Measurements from ENCODE around the gene TRIM44.

Gene TRIM44

DNA sequence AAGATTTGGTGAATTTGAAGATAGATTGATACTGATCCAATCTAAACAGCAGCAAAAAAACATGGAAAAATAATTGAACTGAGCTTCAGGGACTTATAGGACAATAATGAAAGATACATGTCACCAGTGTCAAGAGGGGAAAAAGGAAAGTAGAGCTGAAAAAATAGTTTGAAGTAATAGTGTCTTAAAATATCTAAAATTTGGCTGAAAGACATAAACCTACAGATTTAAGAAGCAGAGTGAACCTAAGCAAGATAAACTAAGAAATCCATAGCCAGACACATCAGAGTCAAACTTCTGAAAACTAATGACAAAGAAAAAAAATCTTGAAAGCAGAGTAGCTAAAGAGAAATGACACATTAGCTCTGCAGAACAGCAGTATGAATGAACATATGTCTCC, 67.7 kb downstream of the TRIM44 start:
- Histone ChIP-seq H3F3A (ENCODE audit: low read depth) (no peaks in the 10 kb centered on the region), H2AFZ (ENCODE audit: low read length) (no peak overlapping the region), H3K4me2 (ENCODE audit: low read depth, low read length, poor library complexity, severe bottlenecking) (no peak overlapping the region), H3K36me3 (ENCODE audit: insufficient read depth, low read length) (peaks cover 77% of the 10 kb centered on the region), H3K9me3 (ENCODE audit: insufficient read depth, low read depth, low read length) (peaks cover 6% of the 10 kb centered on the region), H3K9ac (ENCODE audit: low read depth, low read length, poor library complexity, severe bottlenecking) (no peak overlapping the region), H3K4me3 (ENCODE audit: low read length, poor library complexity, severe bottlenecking) (no peak overlapping the region), H3K9me2 (replicated peaks; ENCODE audit: low read depth, low read length) (no peaks in the 10 kb centered on the region), H3K4me1 (ENCODE audit: insufficient read depth, low read length, poor library complexity, severe bottlenecking) (peaks cover 2% of the 10 kb centered on the region), H3K79me2 (ENCODE audit: insufficient read depth, low read length) (no peaks in the 10 kb centered on the region; the same call in 1 of the 2 replicates), H4K20me1 (ENCODE audit: insufficient read depth, low read length, poor library complexity, severe bottlenecking) (no peaks in the 10 kb centered on the region), H3K27me3 (ENCODE audit: insufficient read depth, low read length, poor library complexity, severe bottlenecking) (no peaks in the 10 kb centered on the region)
- TF ChIP-seq, protein P1, sequence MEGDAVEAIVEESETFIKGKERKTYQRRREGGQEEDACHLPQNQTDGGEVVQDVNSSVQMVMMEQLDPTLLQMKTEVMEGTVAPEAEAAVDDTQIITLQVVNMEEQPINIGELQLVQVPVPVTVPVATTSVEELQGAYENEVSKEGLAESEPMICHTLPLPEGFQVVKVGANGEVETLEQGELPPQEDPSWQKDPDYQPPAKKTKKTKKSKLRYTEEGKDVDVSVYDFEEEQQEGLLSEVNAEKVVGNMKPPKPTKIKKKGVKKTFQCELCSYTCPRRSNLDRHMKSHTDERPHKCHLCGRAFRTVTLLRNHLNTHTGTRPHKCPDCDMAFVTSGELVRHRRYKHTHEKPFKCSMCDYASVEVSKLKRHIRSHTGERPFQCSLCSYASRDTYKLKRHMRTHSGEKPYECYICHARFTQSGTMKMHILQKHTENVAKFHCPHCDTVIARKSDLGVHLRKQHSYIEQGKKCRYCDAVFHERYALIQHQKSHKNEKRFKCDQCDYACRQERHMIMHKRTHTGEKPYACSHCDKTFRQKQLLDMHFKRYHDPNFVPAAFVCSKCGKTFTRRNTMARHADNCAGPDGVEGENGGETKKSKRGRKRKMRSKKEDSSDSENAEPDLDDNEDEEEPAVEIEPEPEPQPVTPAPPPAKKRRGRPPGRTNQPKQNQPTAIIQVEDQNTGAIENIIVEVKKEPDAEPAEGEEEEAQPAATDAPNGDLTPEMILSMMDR (conservative IDR thresholded peaks at IDR 0.05; ENCODE audit: low read length) = no peak
- TF ChIP-seq EZH2phosphoT487 (IDR thresholded peaks at IDR 0.05; ENCODE audit: borderline replicate concordance) = no peak

DNA sequence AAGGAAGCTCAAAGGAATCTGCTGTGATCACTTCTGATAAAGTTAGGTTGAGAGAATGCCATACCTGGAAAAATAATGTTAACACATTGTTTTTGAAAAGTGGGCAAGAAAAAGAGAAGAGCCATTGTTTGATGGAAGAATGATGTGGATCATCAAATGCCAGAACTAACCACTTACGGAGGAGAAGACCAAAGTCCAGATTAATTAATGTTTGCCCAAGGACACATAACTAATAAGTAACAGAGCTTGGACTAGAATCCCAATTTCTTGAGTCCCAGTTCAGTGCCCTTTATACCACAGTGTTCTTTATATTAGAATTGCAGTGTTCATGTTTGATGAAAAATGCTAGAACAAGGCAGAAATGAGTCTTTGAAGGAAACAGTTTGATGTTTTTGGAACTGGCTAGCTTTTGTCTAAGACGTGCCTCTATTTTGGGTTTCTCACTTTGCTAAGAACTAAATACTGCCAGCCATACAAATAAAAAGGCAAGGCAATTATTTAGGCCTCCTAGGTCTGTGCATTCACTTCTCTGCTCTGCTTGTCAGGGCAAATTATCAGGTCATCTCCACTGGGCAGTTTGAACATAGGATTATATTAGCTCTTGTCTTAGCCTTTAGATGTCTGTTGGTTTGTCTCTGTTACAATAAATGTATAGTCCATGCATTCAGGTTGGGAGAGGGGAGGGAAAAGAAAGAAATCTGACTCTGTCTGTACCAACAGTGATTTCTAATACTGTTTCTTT, 72.3 kb downstream of the TRIM44 start:
- Histone ChIP-seq H3K9me3 (ENCODE audit: insufficient read depth, low read depth, low read length) (peaks cover 6% of the 10 kb centered on the region), H3F3A (ENCODE audit: low read depth) (no peaks in the 10 kb centered on the region), H4K20me1 (ENCODE audit: insufficient read depth, low read length, poor library complexity, severe bottlenecking) (no peaks in the 10 kb centered on the region), H3K4me1 (ENCODE audit: insufficient read depth, low read length, poor library complexity, severe bottlenecking) (peaks cover 12% of the 10 kb centered on the region), H2AFZ (ENCODE audit: low read length) (no peak overlapping the region), H3K27me3 (ENCODE audit: insufficient read depth, low read length, poor library complexity, severe bottlenecking) (no peaks in the 10 kb centered on the region), H3K9me2 (replicated peaks; ENCODE audit: low read depth, low read length) (no peaks in the 10 kb centered on the region), H3K4me2 (ENCODE audit: low read depth, low read length, poor library complexity, severe bottlenecking) (no peak overlapping the region), H3K36me3 (ENCODE audit: insufficient read depth, low read length) (peaks cover 68% of the 10 kb centered on the region), H3K4me3 (ENCODE audit: low read length, poor library complexity, severe bottlenecking) (no peak overlapping the region), H3K9ac (ENCODE audit: low read depth, low read length, poor library complexity, severe bottlenecking) (no peak overlapping the region), H3K79me2 (ENCODE audit: insufficient read depth, low read length) (no peaks in the 10 kb centered on the region)
- no peak for TF ChIP-seq EZH2phosphoT487 (IDR thresholded peaks at IDR 0.05; ENCODE audit: borderline replicate concordance)
- TF ChIP-seq, protein P1 (conservative IDR thresholded peaks at IDR 0.05; ENCODE audit: low read length) = no peak

GRCh38 chr11:35735411-35735810, 72.8 kb downstream of the TRIM44 start:
- TF ChIP-seq, protein P1 (conservative IDR thresholded peaks at IDR 0.05; ENCODE audit: low read length) = no peak
- no peak for TF ChIP-seq EZH2phosphoT487 (IDR thresholded peaks at IDR 0.05; ENCODE audit: borderline replicate concordance)
- Histone ChIP-seq H3K4me1 (ENCODE audit: insufficient read depth, low read length, poor library complexity, severe bottlenecking) (peaks cover 12% of the 10 kb centered on the region), H3K79me2 (ENCODE audit: insufficient read depth, low read length) (no peaks in the 10 kb centered on the region), H3K9ac (ENCODE audit: low read depth, low read length, poor library complexity, severe bottlenecking) (no peak overlapping the region), H3K9me2 (replicated peaks; ENCODE audit: low read depth, low read length) (no peaks in the 10 kb centered on the region), H3F3A (ENCODE audit: low read depth) (no peaks in the 10 kb centered on the region), H3K27me3 (ENCODE audit: insufficient read depth, low read length, poor library complexity, severe bottlenecking) (no peaks in the 10 kb centered on the region), H4K20me1 (ENCODE audit: insufficient read depth, low read length, poor library complexity, severe bottlenecking) (no peaks in the 10 kb centered on the region), H3K9me3 (ENCODE audit: insufficient read depth, low read depth, low read length) (no peaks in the 10 kb centered on the region), H2AFZ (ENCODE audit: low read length) (no peak overlapping the region), H3K4me2 (ENCODE audit: low read depth, low read length, poor library complexity, severe bottlenecking) (no peak overlapping the region), H3K36me3 (ENCODE audit: insufficient read depth, low read length) (peaks cover 65% of the 10 kb centered on the region), H3K4me3 (ENCODE audit: low read length, poor library complexity, severe bottlenecking) (no peak overlapping the region)

Data from Loucy (cell line).